ENCODE results near the gene TSBP1.

DNA sequence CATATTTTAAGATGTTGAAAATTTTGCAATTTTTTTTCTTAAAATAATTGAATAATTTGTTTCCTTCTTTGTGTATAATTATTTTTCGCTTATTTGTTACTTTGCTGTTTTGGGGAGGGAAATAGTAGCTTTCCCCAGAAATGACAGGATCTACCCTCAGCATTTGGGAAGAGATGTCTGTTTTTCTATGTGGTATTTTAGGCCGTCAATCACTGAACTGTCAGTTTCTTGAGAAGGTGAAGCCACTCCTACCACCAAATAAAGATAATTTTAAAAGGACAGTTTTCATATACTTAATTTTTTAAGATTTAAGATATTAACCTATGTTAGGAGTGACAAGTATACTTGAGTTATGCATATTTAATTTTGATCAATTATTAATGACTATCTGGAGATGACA is 31.5 kb downstream of the TSBP1 start:
- TF ChIP-seq, protein P1, sequence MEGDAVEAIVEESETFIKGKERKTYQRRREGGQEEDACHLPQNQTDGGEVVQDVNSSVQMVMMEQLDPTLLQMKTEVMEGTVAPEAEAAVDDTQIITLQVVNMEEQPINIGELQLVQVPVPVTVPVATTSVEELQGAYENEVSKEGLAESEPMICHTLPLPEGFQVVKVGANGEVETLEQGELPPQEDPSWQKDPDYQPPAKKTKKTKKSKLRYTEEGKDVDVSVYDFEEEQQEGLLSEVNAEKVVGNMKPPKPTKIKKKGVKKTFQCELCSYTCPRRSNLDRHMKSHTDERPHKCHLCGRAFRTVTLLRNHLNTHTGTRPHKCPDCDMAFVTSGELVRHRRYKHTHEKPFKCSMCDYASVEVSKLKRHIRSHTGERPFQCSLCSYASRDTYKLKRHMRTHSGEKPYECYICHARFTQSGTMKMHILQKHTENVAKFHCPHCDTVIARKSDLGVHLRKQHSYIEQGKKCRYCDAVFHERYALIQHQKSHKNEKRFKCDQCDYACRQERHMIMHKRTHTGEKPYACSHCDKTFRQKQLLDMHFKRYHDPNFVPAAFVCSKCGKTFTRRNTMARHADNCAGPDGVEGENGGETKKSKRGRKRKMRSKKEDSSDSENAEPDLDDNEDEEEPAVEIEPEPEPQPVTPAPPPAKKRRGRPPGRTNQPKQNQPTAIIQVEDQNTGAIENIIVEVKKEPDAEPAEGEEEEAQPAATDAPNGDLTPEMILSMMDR (IDR thresholded peaks at IDR 0.05): no peak
- no peak for TF ChIP-seq POLR2A (IDR thresholded peaks at IDR 0.05)

Measured in heart left ventricle (tissue), 13 donors.